A549 (cell line): Measurements from ENCODE around the gene MACC1.

Experiments
- BHLHE40 ChIP-seq: IDR thresholded peaks from 2 replicates; pipeline ENCODE4 v1.6.1; 2012; ENCODE audit warnings: low read depth, low read length, inconsistent platforms
- CBX2 ChIP-seq: fragments of 200-600 bp; sonication (generic); IDR thresholded peaks from 2 replicates; pipeline ENCODE4 v1.6.1; 2016; ENCODE audit warnings: low read depth, mild to moderate bottlenecking, borderline replicate concordance
- CTCF ChIP-seq: fragments of >200 bp; sonication (Bioruptor Twin); formaldehyde crosslinking; IDR thresholded peaks from 3 replicates; pipeline ENCODE4 v1.5.1; 2016
- ELK1 ChIP-seq: fragments of 150-350 bp; IDR thresholded peaks from 2 replicates; pipeline ENCODE4 v1.6.1; 2014; ENCODE audit warnings: low read depth, mild to moderate bottlenecking, low read length
- EP300 ChIP-seq, 2 experiments: fragments of >200 bp; sonication (Bioruptor Twin); formaldehyde crosslinking; IDR thresholded peaks; 2 replicates in 1 of 2; 3 replicates in 1 of 2; pipeline ENCODE4 v1.6.1; 2016 to 2017
- ESRRA ChIP-seq: fragments of 150-350 bp; IDR thresholded peaks from 2 replicates; pipeline ENCODE4 v1.6.1; 2014; ENCODE audit warnings: mild to moderate bottlenecking, low read length, borderline replicate concordance
- NPAS2 ChIP-seq: fragments of 250-450 bp; sonication (Bioruptor Pico); IDR thresholded peaks from 2 replicates; pipeline ENCODE4 v1.8.0; 2022; ENCODE audit warnings: mild to moderate bottlenecking, moderate library complexity, borderline replicate concordance
- POLR2A ChIP-seq: IDR thresholded peaks from 2 replicates; pipeline ENCODE4 v1.6.1; 2012; ENCODE audit warnings: mild to moderate bottlenecking, low read length
- RAD21 ChIP-seq, 2 experiments: fragments of >200 bp in 1 of 2; sonication (Bioruptor Twin) in 1 of 2; formaldehyde crosslinking in 1 of 2; IDR thresholded peaks in 1 of 2; conservative IDR thresholded peaks in 1 of 2; 2 replicates in 1 of 2; 3 replicates in 1 of 2; pipeline ENCODE4 v1.6.1; 2012 to 2018; ENCODE audit warnings: inconsistent platforms in 1 of 2
- REST ChIP-seq: fragments of 200-600 bp; sonication (generic); IDR thresholded peaks from 2 replicates; pipeline ENCODE4 v1.6.1; 2016; ENCODE audit warnings: antibody characterized with exemption, mild to moderate bottlenecking, moderate library complexity

DNA sequence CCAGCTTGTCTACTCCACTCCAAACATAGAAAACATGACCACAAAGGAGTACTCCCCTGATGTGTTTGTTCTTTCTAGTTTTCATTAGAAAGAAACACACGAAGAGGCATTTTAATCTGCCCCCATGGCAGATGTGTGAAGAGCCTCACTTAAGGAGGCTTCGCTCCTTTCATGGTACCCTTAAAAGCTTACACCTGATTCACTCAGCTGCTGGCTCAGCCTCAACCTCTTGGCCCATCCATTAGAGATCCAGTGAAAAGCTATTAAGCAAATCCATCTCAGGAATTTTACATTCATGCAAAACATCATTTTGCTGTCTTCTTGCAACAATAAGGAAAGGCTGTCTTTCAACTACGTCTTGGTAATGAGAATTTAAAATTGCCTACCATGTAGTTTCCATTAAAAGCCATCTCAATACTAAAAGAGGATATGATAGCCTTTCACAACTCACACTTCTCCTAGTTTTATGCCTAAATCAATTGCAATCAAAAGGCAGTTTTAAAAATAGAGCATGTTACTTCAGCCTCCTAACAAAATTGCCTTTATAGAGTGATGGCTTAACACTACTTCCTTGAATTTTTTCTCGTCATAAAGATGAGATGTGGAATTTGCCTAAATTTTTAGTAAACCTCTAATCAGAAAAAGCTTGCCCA is 22.7 kb downstream of the MACC1 start:
- TF ChIP-seq CTCF (no peak), REST (no peak), ESRRA (no peak), POLR2A (no peak), EP300 (IDR thresholded peaks at IDR 0.05) (no peak), CBX2 (no peak), ELK1 (no peak), RAD21 (conservative IDR thresholded peaks at IDR 0.05 in 1 of 2, IDR thresholded peaks at IDR 0.05 in 1 of 2) (no peak), BHLHE40 (no peak), NPAS2 (no peak)
